Endothelial cell of umbilical vein (primary cell): ENCODE results near the gene SLIRP. TPM values are rescaled to one million over a fixed set of nuclear protein-coding genes. Genes with fewer than 3 reads are reported as not detected.

Experiments used
- BruUV-seq: library from RNA; stranded (reverse); fragments of 400-500 nt; replicated peaks from 2 replicates; lab custom pipeline; 2021; lab: Mats Ljungman, UMichigan
- CTCF ChIA-PET: fragments of 300-600, 350-600 bp; sonication (Branson Sonifier 250); formaldehyde crosslinking; loops from one replicate; lab custom pipeline; 2021; ENCODE audit warnings: antibody characterized with exemption, inconsistent platforms; lab: Charles Lee
- POLR2A ChIA-PET: fragments of 300-600, 350-600 bp; sonication (Branson Sonifier 250); formaldehyde crosslinking; loops from one replicate; lab custom pipeline; 2021; ENCODE audit warnings: antibody characterized with exemption, inconsistent platforms; lab: Charles Lee
- DNase-seq: peaks from one replicate; pipeline ENCODE4 v3.0.0-alpha.2; 2011; ENCODE audit warnings: low read depth, low spot score
- FAIRE-seq: peaks from 2 replicates; lab custom pipeline; 2011; peaks lifted over from hg19 to GRCh38; lab: Jason Lieb, UNC
- H2AFZ ChIP-seq: 2 replicates; pipeline ENCODE4 v1.6.0; 2012; ENCODE audit warnings: low read depth, low read length, control low read depth, inconsistent platforms
- H3K27ac ChIP-seq: 2 replicates; pipeline ENCODE4 v1.5.1; 2011; ENCODE audit warnings: low read depth, mild to moderate bottlenecking, control low read depth, low read length, moderate library complexity; ENCODE audit not compliant: insufficient read depth
- H3K27me3 ChIP-seq, 2 experiments: 2 replicates each; pipeline versions ENCODE4 v1.6.0 to v1.6.1; 2011; ENCODE audit warnings: low read length in 2 of 2, mixed read lengths in 1 of 2; ENCODE audit not compliant: control insufficient read depth in 2 of 2, insufficient read depth in 2 of 2
- H3K36me3 ChIP-seq, 2 experiments: 2 replicates in 1 of 2; 3 replicates in 1 of 2; pipeline ENCODE4 v1.5.1; 2011; ENCODE audit warnings: low read length in 2 of 2, mild to moderate bottlenecking in 1 of 2, moderate library complexity in 1 of 2; ENCODE audit not compliant: control insufficient read depth in 2 of 2, insufficient read depth in 2 of 2; ENCODE audit errors: extremely low read depth in 1 of 2
- H3K4me1 ChIP-seq: 3 replicates; pipeline ENCODE4 v1.5.1; 2011; ENCODE audit warnings: mild to moderate bottlenecking, low read length; ENCODE audit not compliant: control insufficient read depth, insufficient read depth; ENCODE audit errors: extremely low read depth
- H3K4me2 ChIP-seq: 2 replicates; pipeline ENCODE4 v1.6.1; 2011; ENCODE audit warnings: low read length, control low read depth, mixed read lengths; ENCODE audit not compliant: insufficient read depth
- H3K4me3 ChIP-seq, 3 experiments: fragments of 200-600 bp in 1 of 3; sonication (generic), shearing (Covaris generic) in 1 of 3; replicated peaks in 1 of 3; 2 replicates each; pipeline ENCODE4 v1.5.1; 2011 to 2016; ENCODE audit warnings: control low read depth in 3 of 3, low read length in 3 of 3, mild to moderate bottlenecking in 2 of 3, inconsistent platforms in 1 of 3, low read depth in 1 of 3, moderate library complexity in 1 of 3; ENCODE audit not compliant: insufficient read depth in 1 of 3
- H3K79me2 ChIP-seq: 2 replicates; pipeline ENCODE4 v1.6.0; 2012; ENCODE audit warnings: low read length, inconsistent platforms; ENCODE audit not compliant: control insufficient read depth, insufficient read depth
- H3K9ac ChIP-seq: replicated peaks from 2 replicates; pipeline ENCODE3; 2011; ENCODE audit warnings: low read length, control low read depth; ENCODE audit not compliant: insufficient read depth; ENCODE audit errors: extremely low read depth
- H3K9me1 ChIP-seq: replicated peaks from 3 replicates; pipeline ENCODE4 v1.6.0; 2011; ENCODE audit warnings: mild to moderate bottlenecking, low read length; ENCODE audit not compliant: control insufficient read depth, insufficient read depth; ENCODE audit errors: extremely low read depth
- H3K9me3 ChIP-seq: replicated peaks from 2 replicates; pipeline ENCODE4 v1.5.1; 2012; ENCODE audit warnings: low read length, inconsistent platforms; ENCODE audit not compliant: control insufficient read depth, insufficient read depth
- H4K20me1 ChIP-seq: replicated peaks from 2 replicates; pipeline ENCODE3; 2011; ENCODE audit warnings: mild to moderate bottlenecking, low read length; ENCODE audit not compliant: control insufficient read depth, insufficient read depth; ENCODE audit errors: extremely low read depth
- CTCF ChIP-seq, 2 donors: IDR thresholded peaks; 1 replicate in 1 of 2; 2 replicates in 1 of 2; pipeline ENCODE4 v1.5.1; 2011; ENCODE audit warnings: low read length in 2 of 2, mild to moderate bottlenecking in 2 of 2, moderate library complexity in 2 of 2, control low read depth in 1 of 2, inconsistent platforms in 1 of 2, low read depth in 1 of 2; ENCODE audit not compliant: insufficient read depth in 1 of 2; ENCODE audit errors: extremely low read depth in 1 of 2
- EZH2 ChIP-seq: IDR thresholded peaks from 2 replicates; pipeline ENCODE4 v1.6.1; 2012; ENCODE audit warnings: borderline replicate concordance, low read depth, mild to moderate bottlenecking, moderate library complexity, low read length, inconsistent platforms; ENCODE audit not compliant: severe bottlenecking
- FOS ChIP-seq: IDR thresholded peaks from 2 replicates; pipeline ENCODE4 v1.6.1; 2011; ENCODE audit warnings: mild to moderate bottlenecking, low read length, moderate library complexity, borderline replicate concordance; ENCODE audit not compliant: insufficient read depth
- GATA2 ChIP-seq: IDR thresholded peaks from 2 replicates; pipeline ENCODE4 v1.7.0; 2011; ENCODE audit warnings: low read depth, mild to moderate bottlenecking, moderate library complexity, mixed read lengths, low read length; ENCODE audit not compliant: insufficient read length, insufficient read depth
- JUN ChIP-seq: IDR thresholded peaks from 2 replicates; pipeline ENCODE4 v1.6.1; 2011; ENCODE audit warnings: borderline replicate concordance, low read depth; ENCODE audit not compliant: insufficient read length, insufficient read depth
- MAX ChIP-seq: IDR thresholded peaks from 2 replicates; pipeline ENCODE4 v1.6.1; 2011; ENCODE audit not compliant: insufficient read depth, insufficient read length
- MYC ChIP-seq: IDR thresholded peaks from one replicate; pipeline ENCODE4 v1.6.1; 2011; ENCODE audit warnings: mild to moderate bottlenecking, low read depth, low read length
- POLR2A ChIP-seq: IDR thresholded peaks from 2 replicates; pipeline ENCODE4 v1.6.1; 2012; ENCODE audit warnings: low read depth, mild to moderate bottlenecking, control low read depth, low read length
- POLR2AphosphoS5 ChIP-seq: IDR thresholded peaks from 2 replicates; pipeline ENCODE4 v1.6.1; 2012; ENCODE audit warnings: low read depth, mild to moderate bottlenecking, control low read depth, low read length, moderate library complexity; ENCODE audit not compliant: insufficient read depth
- dilution Hi-C: fragments of 300-500 bp; cut with MboI; formaldehyde crosslinking; loops from one replicate; pipeline ENCODE4 v1.15.0; 2019; ENCODE audit warnings: low sequenced_read_pairs; ENCODE audit not compliant: extremely low pct_ligation_motif_present
- intact Hi-C: fragments of 100-400 bp; cut with micrococcal nuclease; formaldehyde crosslinking; loops from one replicate; pipeline ENCODE4 v1.10.0; 2022
- polyA plus RNA-seq, 4 experiments: library from polyadenylated mRNA; depleted of rRNA in 3 of 4; stranded (reverse) in 3 of 4; unstranded in 1 of 4; fragments of >200 nt; gene quantifications; 2 replicates each; pipeline versions ENCODE4 v1.2.1 to v1.2.3, GENCODE V29; 2011 to 2012; ENCODE audit warnings: missing spikeins in 1 of 4
- total RNA-seq: library from RNA; stranded (reverse); gene quantifications from 2 replicates; pipeline ENCODE4 v1.2.3, GENCODE V29; 2021

The SLIRP gene
- total and polyA plus RNA-seq, 2 donors (not counting 3 experiments of a cell fraction or from before 2014, with no cell fraction given) = 144 to 160 TPM

GRCh38 chr14:77763316-77763715 lies 55.4 kb downstream of the SLIRP start:
- intact Hi-C loops = loop anchor here (5.0 kb wide), 1 partner anchor 106 kb away; no protein-coding TSS in a partner anchor
- CTCF ChIA-PET = interaction anchor here (1.2 kb wide), 1 partner anchor 11 kb away, joined by 3 read pairs; no protein-coding TSS in a partner anchor

More at GRCh38 chr14:77763316-77763715, 55.4 kb downstream of the SLIRP start:
- Histone ChIP-seq H3K9ac (no peak overlapping the region), H3K9me3 (no peaks in the 10 kb centered on the region), H4K20me1 (no peaks in the 10 kb centered on the region), H3K79me2 (peaks cover 25% of the 10 kb centered on the region), H3K36me3 (no peaks in the 10 kb centered on the region), H3K4me1 (peaks cover 8% of the 10 kb centered on the region), H3K4me3 (no peak overlapping the region), H3K27me3 (no peaks in the 10 kb centered on the region), H3K27ac (no peak overlapping the region), H3K4me2 (no peak overlapping the region), H2AFZ (no peak overlapping the region), H3K9me1 (no peaks in the 10 kb centered on the region)
- FAIRE-seq (no peak), DNase-seq (no peak)
- TF ChIP-seq EZH2 (no peak), JUN (no peak), POLR2AphosphoS5 (no peak), MYC (no peak), MAX (no peak), POLR2A (no peak), FOS (no peak), CTCF (IDR thresholded peaks at IDR 0.05; ENCODE audit: extremely low read depth in 1 of 2, insufficient read depth in 1 of 2, low read depth in 1 of 2, low read length in 2 of 2) (no peak), GATA2 (no peak)
- BruUV-seq = no TSS peak
- dilution Hi-C loops = no loop called here
- POLR2A ChIA-PET = no interaction called here
